Measurements from ENCODE around the gene CRB2.

The CRB2 gene

GRCh38 chr9:123355761-123356431, at the start of gene CRB2:
Gene CRB2 (plus strand): TSS chr9:123356197. CDS start chr9:123356261, 64 bp downstream.
- DNase-seq = no peak

GRCh38 chr9:123309611-123310010, 46.4 kb upstream of the CRB2 start:
- no peak for DNase-seq

- DNase-seq = no peak
Measured at GRCh38 chr9:123310551-123311249, 45.3 kb upstream of the CRB2 start.

- DNase-seq = no peak
Measured at GRCh38 chr9:123311250-123311752, 44.7 kb upstream of the CRB2 start.

GRCh38 chr9:123312306-123312877, 43.6 kb upstream of the CRB2 start:
- DNase-seq = no peak

- DNase-seq = no peak
Measured at GRCh38 chr9:123314617-123315016, 41.4 kb upstream of the CRB2 start.

- DNase-seq = no peak
Measured at GRCh38 chr9:123315635-123316034, 40.4 kb upstream of the CRB2 start.

GRCh38 chr9:123316053-123316718, 39.8 kb upstream of the CRB2 start:
- DNase-seq = no peak

GRCh38 chr9:123318202-123318601, 37.8 kb upstream of the CRB2 start:
- no peak for DNase-seq

- no peak for DNase-seq
Measured at GRCh38 chr9:123318961-123319421, 37.0 kb upstream of the CRB2 start.

GRCh38 chr9:123319541-123320339, 36.3 kb upstream of the CRB2 start:
- DNase-seq = no peak

- no peak for DNase-seq
Measured at GRCh38 chr9:123320814-123321213, 35.2 kb upstream of the CRB2 start.

GRCh38 chr9:123321616-123322272, 34.3 kb upstream of the CRB2 start:
- DNase-seq = no peak

GRCh38 chr9:123322273-123323195, 33.5 kb upstream of the CRB2 start:
- DNase-seq = peak; percentile 28 to 42

GRCh38 chr9:123323196-123324013, 32.6 kb upstream of the CRB2 start:
- no peak for DNase-seq

- no peak for DNase-seq
Measured at GRCh38 chr9:123324767-123325183, 31.2 kb upstream of the CRB2 start.

- no peak for DNase-seq
Measured at GRCh38 chr9:123326187-123326586, 29.8 kb upstream of the CRB2 start.

- DNase-seq = no peak
Measured at GRCh38 chr9:123326662-123327093, 29.3 kb upstream of the CRB2 start.

GRCh38 chr9:123327697-123328100, 28.3 kb upstream of the CRB2 start:
- no peak for DNase-seq
